OCI-LY3 (cell line): ENCODE measurements around the gene KRTAP26-1.

Source experiments
- H2AFZ ChIP-seq: fragments of 200-600, 300-600 bp; shearing (Covaris generic); 2 replicates; pipeline ENCODE4 v1.6.0; 2014; ENCODE audit warnings: antibody characterized with exemption, low read depth, low read length
- H3K27ac ChIP-seq: fragments of 200-600, 300-600 bp; sonication (generic); 2 replicates; pipeline ENCODE4 v1.5.1; 2014; ENCODE audit warnings: mild to moderate bottlenecking, low read length, moderate library complexity, mixed read lengths
- H3K27me3 ChIP-seq: fragments of 200-600, 300-600 bp; sonication (generic); 2 replicates; pipeline ENCODE4 v1.6.1; 2014; ENCODE audit warnings: low read depth, low read length, mixed read lengths
- H3K36me3 ChIP-seq: fragments of 200-600, 300-600 bp; sonication (generic); replicated peaks from 2 replicates; pipeline ENCODE3; 2014; ENCODE audit warnings: low read depth, low read length, mixed read lengths
- H3K4me1 ChIP-seq: fragments of 300-600, 200-600 bp; sonication (generic); 2 replicates; pipeline ENCODE4 v1.6.1; 2014; ENCODE audit warnings: low read length, mixed read lengths
- H3K4me2 ChIP-seq: fragments of 200-600, 300-600 bp; sonication (generic); 2 replicates; pipeline ENCODE4 v1.6.1; 2014; ENCODE audit warnings: low read length, mixed read lengths
- H3K4me3 ChIP-seq: fragments of 300-600, 200-600 bp; sonication (generic); 2 replicates; pipeline ENCODE4 v1.5.1; 2014; ENCODE audit warnings: antibody characterized with exemption, mild to moderate bottlenecking, low read length, moderate library complexity
- H3K79me2 ChIP-seq: fragments of 300-600, 200-600 bp; shearing (Covaris generic); 2 replicates; pipeline ENCODE4 v1.6.1; 2014; ENCODE audit warnings: mild to moderate bottlenecking, low read length, mixed read lengths
- H3K9ac ChIP-seq: fragments of 300-600, 200-600 bp; shearing (Covaris generic); 2 replicates; pipeline ENCODE4 v1.6.0; 2014; ENCODE audit warnings: mild to moderate bottlenecking, low read length, moderate library complexity
- H3K9me3 ChIP-seq: fragments of 200-600, 300-600 bp; shearing (Covaris generic); 2 replicates; pipeline ENCODE4 v1.6.1; 2014; ENCODE audit warnings: low read length, mixed read lengths; ENCODE audit not compliant: insufficient read depth
- H4K20me1 ChIP-seq: fragments of 200-600, 300-600 bp; sonication (generic); 2 replicates; pipeline ENCODE4 v1.6.1; 2016; ENCODE audit warnings: low read length, mixed read lengths; ENCODE audit not compliant: insufficient read depth
- EZH2phosphoT487 ChIP-seq: fragments of 200-600 bp; shearing (Covaris generic); IDR thresholded peaks from 2 replicates; pipeline ENCODE4 v1.6.1; 2018; ENCODE audit warnings: antibody characterized with exemption, mixed run types, low read depth
- TF ChIP-seq, protein P1 (sequence below): fragments of 200-600, 300-600 bp; sonication (generic); IDR thresholded peaks from 2 replicates; pipeline ENCODE4 v1.5.1; 2014; ENCODE audit warnings: antibody characterized with exemption, low read length, low read depth

KRTAP26-1 gene, protein sequence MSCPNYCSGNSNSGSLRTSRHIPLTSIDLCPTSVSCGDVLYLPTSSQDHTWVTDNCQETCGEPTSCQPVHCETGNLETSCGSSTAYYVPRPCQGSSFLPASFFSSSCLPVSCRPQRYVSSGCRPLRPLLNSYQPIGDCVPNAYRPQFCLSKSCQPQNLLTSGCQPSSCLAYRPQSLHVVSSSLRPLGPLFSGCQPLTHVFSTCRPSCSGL

DNA sequence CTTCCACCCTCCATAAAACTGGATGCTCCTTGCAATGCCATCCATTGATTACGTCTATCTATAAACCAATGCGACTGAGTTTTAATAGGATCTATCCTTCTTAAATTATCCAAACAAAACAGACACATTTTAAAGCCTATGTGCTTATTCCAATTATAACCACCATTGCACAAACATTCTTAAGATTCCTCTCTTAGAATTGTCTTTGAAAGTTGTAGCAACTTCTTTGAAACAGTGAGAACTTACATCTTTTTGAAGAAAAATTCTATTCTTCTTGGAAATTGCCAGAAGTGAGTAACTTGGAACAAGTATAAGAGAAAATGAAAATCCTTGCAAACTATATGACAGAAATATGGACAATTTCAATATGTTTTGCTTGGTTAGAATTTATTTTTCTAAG lies at the start of gene KRTAP26-1:
Gene KRTAP26-1 (minus strand): TSS at position 101 of the 400 bp plus-strand sequence. CDS start 280 bp downstream, outside the sequence.
- Histone ChIP-seq H2AFZ (no peak within 1 kb of the TSS), H3K27me3 (no peaks in the 10 kb centered on the region)
- TF ChIP-seq, protein P1, sequence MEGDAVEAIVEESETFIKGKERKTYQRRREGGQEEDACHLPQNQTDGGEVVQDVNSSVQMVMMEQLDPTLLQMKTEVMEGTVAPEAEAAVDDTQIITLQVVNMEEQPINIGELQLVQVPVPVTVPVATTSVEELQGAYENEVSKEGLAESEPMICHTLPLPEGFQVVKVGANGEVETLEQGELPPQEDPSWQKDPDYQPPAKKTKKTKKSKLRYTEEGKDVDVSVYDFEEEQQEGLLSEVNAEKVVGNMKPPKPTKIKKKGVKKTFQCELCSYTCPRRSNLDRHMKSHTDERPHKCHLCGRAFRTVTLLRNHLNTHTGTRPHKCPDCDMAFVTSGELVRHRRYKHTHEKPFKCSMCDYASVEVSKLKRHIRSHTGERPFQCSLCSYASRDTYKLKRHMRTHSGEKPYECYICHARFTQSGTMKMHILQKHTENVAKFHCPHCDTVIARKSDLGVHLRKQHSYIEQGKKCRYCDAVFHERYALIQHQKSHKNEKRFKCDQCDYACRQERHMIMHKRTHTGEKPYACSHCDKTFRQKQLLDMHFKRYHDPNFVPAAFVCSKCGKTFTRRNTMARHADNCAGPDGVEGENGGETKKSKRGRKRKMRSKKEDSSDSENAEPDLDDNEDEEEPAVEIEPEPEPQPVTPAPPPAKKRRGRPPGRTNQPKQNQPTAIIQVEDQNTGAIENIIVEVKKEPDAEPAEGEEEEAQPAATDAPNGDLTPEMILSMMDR, result no peak
- TF ChIP-seq EZH2phosphoT487, result no peak

DNA sequence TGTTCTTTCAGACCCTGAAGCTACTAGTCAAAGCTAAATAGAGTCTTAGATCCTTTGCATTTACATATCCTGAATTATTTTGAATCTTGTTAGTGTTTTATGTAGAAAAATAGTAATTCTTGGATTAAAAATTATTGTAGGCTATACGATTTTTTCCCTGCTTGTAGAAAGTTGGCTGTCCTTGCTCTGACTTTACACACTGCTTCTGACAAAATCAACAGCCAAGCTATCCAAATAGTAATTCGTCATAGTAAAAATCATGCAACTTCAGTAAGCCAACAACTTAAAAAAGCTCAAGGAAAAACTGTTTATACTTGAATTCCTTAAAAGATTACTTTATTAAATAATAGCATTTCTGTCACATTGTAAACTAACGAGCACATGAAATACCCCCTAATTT lies 35.8 kb upstream of the KRTAP26-1 start:
- Histone ChIP-seq H3K4me1 (no peaks in the 10 kb centered on the region), H3K27me3 (no peaks in the 10 kb centered on the region), H3K9me3 (no peaks in the 10 kb centered on the region), H3K27ac (no peak overlapping the region), H3K36me3 (no peaks in the 10 kb centered on the region), H3K9ac (no peak overlapping the region), H3K4me2 (no peak overlapping the region), H4K20me1 (no peaks in the 10 kb centered on the region), H3K4me3 (no peak overlapping the region), H3K79me2 (no peaks in the 10 kb centered on the region), H2AFZ (no peak overlapping the region)
- TF ChIP-seq EZH2phosphoT487, result no peak
- TF ChIP-seq, protein P1, result no peak

More for the DNA sequence above, at the start of gene KRTAP26-1:
- no peak within 1 kb of the TSS for H3K27ac ChIP-seq
- H3K4me1 ChIP-seq, result no peaks in the 10 kb centered on the region
- no peak within 1 kb of the TSS for H3K4me2 ChIP-seq
- no peaks in the 10 kb centered on the region for H3K36me3 ChIP-seq
- H4K20me1 ChIP-seq, result no peaks in the 10 kb centered on the region
- no peak within 1 kb of the TSS for H3K9ac ChIP-seq
- H3K79me2 ChIP-seq, result no peaks in the 10 kb centered on the region
- H3K9me3 ChIP-seq, result no peaks in the 10 kb centered on the region
- H3K4me3 ChIP-seq, result no peak within 1 kb of the TSS

DNA sequence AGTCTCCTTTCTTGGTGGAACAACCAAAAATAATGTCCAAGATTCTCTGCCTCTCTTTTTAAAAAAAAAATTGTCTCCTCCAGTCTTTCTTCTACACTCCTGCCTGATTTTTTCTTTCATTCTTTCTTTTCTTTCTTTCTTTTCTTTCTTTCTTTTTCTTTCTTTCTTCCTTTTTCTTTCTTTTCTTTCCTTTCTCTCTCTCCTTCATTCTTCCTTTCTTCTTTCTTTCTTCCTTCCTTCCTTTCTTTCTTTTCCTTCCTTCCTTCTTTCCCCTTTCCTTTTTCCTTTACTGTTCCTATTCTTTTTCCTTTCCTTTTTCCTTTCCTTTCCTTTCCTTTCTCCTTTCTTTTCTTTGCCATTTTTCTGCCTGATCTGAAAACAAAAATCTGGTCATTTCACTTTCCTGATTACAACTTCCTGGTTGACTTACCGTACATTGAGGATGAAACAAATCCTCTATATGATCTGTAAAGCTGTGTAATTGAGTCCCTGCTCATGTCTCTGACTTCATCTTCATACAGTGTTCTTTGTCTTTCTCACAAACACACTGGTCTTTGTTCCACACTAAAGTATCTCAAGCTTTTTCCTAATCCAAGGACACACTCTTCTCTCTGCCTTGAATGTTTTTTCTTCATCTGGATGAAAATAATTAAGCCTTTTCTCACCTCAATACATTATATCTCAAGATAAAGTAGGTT lies 34.3 kb upstream of the KRTAP26-1 start:
- Histone ChIP-seq H3K9ac (no peak overlapping the region), H3K9me3 (no peaks in the 10 kb centered on the region), H4K20me1 (no peaks in the 10 kb centered on the region), H3K4me1 (no peaks in the 10 kb centered on the region), H3K79me2 (no peaks in the 10 kb centered on the region), H2AFZ (no peak overlapping the region), H3K4me3 (no peak overlapping the region), H3K27me3 (no peaks in the 10 kb centered on the region), H3K36me3 (no peaks in the 10 kb centered on the region), H3K27ac (no peak overlapping the region), H3K4me2 (no peak overlapping the region)
- TF ChIP-seq, protein P1, result no peak
- no peak for TF ChIP-seq EZH2phosphoT487

DNA sequence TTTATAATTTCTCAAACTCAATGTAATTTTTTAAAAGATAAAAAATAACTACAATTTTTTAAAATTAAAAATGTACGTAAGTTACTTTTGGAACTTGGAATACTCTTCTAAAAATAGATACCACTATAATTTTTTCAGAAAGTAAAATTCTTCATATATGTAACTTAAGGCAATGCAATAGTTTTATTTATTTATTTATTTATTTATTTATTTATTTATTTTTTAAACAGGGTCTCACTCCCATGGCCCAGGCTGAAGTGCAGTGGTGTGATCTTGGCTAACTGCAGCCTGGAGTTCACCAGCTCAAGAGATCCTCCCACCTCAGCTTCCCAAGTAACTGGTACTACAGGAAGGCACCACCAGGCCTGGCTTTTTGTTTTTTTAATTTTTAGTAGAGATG lies 31.4 kb upstream of the KRTAP26-1 start:
- TF ChIP-seq EZH2phosphoT487, result no peak

More for the DNA sequence above, 31.4 kb upstream of the KRTAP26-1 start:
- Histone ChIP-seq H3K9me3 (no peaks in the 10 kb centered on the region), H2AFZ (no peak overlapping the region), H3K4me1 (no peaks in the 10 kb centered on the region), H3K27ac (no peak overlapping the region), H3K4me3 (no peak overlapping the region), H3K36me3 (no peaks in the 10 kb centered on the region), H4K20me1 (no peaks in the 10 kb centered on the region), H3K27me3 (no peaks in the 10 kb centered on the region), H3K9ac (no peak overlapping the region), H3K79me2 (no peaks in the 10 kb centered on the region), H3K4me2 (no peak overlapping the region)
